Measurements from ENCODE around the gene ELK4.

The ELK4 gene

GRCh38 chr1:205580140-205580922 is 51.5 kb downstream of the ELK4 start:
- DNase-seq = no peak

GRCh38 chr1:205579711-205580110 is 52.1 kb downstream of the ELK4 start:
- DNase-seq = no peak

GRCh38 chr1:205578780-205579571 is 52.8 kb downstream of the ELK4 start:
- DNase-seq = peak; percentile 68

- DNase-seq = no peak
These were observed 53.7 kb downstream of the ELK4 start for GRCh38 chr1:205577874-205578658.

GRCh38 chr1:205576805-205577761 is 54.7 kb downstream of the ELK4 start:
- no peak for DNase-seq

GRCh38 chr1:205576011-205576410 is 55.8 kb downstream of the ELK4 start:
- DNase-seq = no peak

GRCh38 chr1:205575294-205575885 is 56.4 kb downstream of the ELK4 start:
- no peak for DNase-seq

- no peak for DNase-seq
These were observed 59.4 kb downstream of the ELK4 start for GRCh38 chr1:205572421-205572820.

- no peak for DNase-seq
These were observed 60.1 kb downstream of the ELK4 start for GRCh38 chr1:205571747-205572146.

GRCh38 chr1:205570796-205571537 is 60.8 kb downstream of the ELK4 start:
- DNase-seq = no peak

- DNase-seq = no peak
These were observed 61.7 kb downstream of the ELK4 start for GRCh38 chr1:205570173-205570501.

- no peak for DNase-seq
These were observed 62.2 kb downstream of the ELK4 start for GRCh38 chr1:205569411-205570172.

GRCh38 chr1:205568469-205569361 is 63.1 kb downstream of the ELK4 start:
- DNase-seq = no peak

GRCh38 chr1:205568135-205568468 is 63.7 kb downstream of the ELK4 start:
- no peak for DNase-seq

- no peak for DNase-seq
These were observed 64.1 kb downstream of the ELK4 start for GRCh38 chr1:205567716-205568115.

- no peak for DNase-seq
These were observed 66.0 kb downstream of the ELK4 start for GRCh38 chr1:205565799-205566198.

GRCh38 chr1:205563927-205564441 is 67.8 kb downstream of the ELK4 start:
- DNase-seq = no peak

GRCh38 chr1:205561501-205562203 is 70.2 kb downstream of the ELK4 start:
- DNase-seq = no peak
